ENCODE results near the gene ROBO2.

Gene ROBO2

DNA sequence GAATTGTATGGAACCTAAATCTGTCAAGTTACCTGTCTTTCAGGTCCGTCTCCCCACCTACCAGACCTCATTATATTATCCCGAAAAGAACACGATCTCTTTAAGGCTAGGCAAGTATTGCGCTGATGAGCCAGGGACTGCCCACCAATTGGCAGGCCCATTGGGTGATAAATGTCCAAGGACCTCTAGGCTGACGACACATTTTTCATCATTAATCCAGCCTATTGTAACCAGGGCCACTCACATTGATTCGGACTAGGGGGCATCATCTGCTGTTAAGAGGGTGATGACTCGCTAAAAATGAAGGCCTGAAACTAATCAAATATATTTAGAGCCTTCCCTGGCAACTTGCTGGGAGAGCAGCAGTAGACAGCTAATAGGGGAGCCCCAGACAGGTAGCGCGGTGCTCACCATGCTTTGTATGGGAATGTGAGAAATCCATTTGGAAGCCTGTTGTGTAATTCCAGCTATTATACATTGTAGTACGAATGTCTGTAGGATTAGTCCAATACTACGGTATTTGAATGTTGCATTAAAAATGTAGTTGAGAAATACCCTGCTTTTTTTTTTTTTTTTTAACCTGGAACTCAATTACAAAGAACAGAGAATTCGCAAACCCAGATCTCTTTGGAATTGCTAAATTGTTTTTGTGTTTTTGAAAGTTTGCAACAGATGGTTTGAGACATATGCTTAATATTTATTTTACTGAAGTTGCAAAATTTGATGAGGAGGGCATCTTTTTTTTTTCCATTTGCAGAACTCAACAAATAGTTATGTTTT is 156.1 kb downstream of the ROBO2 start:
- DNase-seq, result no peak

DNA sequence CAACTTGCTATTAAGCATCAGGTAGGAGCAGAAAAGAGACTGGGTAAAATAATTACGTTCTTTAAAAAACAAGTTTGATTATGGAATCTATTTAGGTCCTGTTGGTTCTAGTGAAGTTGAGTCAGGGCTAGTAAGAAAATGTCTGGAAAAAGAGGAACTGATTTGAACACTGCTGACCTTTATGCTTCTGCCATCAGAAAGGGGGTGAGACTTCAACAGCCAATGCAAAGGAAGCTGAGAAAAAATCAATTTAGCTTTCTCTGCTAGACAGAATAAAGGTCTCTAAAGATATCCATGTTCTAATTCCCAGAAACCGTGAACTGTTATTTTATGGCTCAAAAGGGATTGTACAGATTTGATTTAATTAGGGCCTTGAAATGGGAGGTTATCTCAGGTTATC is 157.5 kb downstream of the ROBO2 start:
- DNase-seq, result no peak

DNA sequence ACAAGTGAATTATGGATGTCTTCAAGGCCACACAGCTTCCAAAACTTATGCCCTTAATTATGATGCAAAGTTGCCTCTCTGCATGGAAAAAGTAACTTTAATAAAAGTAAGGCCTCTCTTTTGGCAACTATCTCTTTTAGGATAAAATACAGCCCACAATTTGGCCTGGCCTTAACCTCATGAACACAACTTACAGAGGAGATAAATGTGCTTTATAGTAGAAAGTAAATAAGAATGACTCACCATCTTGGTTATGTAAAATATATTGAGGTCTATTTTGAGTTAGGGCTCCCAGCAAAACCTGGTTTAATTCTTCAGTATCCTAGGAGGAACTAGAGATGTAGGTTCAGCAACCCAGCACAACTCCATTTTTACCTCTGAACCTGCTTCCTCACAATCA is 164.0 kb downstream of the ROBO2 start:
- DNase-seq, result no peak

DNA sequence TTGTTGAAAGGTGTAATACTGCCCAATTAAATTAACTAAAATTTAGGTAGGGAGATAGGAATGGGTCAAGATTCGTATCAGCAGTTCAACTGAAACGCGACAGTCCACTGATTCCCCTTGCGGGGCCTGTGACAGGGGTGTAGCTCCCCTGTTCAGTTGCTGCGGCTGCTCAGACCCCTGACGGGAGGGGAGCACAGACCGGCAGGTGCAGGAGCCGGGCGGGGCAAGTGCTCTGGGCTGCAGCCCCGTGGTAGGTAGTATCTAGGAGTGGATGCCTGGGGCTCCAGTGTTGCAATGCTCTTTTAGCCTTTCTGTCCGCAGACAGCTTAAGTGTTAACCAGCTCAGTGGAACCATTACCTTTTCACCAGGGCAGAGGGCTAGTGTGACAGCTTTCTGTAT is 164.9 kb downstream of the ROBO2 start:
- DNase-seq, result no peak

DNA sequence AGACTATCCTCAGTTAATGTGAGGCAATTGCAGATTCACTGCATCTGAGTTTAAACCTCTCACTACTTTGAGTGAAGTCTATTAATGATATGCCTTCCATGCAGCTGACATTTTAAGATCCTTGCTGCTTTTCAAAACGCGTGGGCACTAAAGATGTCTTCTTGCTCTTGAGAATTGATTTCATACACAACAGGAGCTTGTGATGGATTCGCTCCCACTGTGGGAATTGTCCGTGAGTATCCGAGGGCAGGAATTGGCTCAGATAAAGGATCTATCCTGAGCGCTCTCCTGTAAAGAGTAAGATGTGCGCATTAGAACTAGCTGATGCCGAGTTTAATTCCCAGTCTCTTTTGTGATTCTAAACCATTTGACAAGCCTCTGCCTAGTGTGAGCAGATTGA is 167.9 kb downstream of the ROBO2 start:
- no peak for DNase-seq

DNA sequence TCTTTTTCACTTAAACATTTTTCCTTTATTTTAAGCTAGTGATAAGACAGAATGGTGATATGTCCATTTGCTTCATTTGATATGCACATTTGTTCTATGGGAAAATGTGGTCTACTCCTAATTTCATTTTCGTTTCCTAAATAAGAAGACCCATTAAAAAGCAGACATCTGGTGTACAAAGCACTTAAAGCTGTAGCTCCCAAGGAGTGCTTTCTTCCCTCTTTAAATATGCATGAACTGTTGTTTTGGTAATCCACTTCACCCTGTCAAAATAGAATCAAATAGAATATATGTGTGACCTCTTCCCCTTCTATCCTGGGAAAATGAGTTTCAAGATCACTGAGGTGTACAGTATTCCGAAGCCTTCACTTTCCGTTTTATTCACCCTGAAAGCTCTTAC is 182.8 kb downstream of the ROBO2 start:
- DNase-seq, result peak; percentile 59

DNA sequence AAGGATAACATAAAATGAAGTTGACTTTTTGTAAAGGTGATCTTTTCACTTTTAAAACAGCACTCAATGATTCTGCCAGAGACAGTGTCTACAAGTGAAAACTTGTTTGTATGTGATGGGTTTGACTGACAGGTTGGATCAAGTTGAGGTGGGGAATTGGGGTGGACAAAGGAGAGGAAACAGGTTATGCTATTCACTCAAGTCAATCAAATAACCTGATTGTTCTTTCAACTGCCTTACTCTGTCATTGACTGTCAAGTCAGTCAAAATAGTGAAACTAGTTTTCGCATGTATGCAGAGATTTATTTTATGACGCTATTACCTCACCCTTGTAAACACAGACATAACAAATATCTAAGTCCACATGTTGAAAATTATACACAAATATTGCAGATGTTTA is 187.7 kb downstream of the ROBO2 start:
- DNase-seq, result no peak

DNA sequence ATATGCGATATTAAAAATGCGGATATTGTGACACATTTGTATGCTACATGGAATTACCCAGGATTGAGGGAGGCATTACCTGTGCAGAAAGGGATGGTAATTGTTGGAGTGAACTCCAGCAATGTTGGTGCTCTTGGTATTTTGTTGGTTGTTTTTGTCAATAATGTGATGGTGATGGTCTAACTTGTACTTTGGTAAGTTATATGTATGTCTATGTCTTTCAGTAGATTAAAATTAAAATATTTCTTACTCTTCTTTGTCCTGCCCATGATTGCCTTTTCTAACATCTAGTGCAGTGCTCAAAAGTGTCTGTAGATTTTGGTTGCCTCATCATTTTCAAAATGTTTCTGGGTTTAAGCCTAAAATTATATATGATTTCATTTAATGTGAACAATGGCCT is 192.7 kb downstream of the ROBO2 start:
- DNase-seq, result no peak

DNA sequence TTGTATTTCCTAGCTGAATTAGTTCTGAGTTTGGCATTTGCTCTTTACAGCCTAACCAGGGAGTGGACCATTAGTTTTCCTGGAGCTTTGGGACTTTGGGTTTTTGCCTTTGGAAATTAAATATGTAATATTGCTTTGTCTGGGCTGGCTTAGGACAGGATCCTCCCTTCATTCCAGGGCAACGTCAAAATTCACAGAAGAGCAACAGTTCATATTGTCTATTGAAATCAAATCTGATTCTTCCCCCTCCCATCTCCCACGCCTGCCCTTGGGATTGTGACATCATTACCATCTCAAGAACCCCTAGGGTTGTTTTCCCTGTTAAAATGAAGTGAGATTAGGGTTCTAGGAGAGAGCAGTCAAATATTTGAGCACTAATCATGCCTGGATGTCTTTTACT is 194.1 kb downstream of the ROBO2 start:
- no peak for DNase-seq

DNA sequence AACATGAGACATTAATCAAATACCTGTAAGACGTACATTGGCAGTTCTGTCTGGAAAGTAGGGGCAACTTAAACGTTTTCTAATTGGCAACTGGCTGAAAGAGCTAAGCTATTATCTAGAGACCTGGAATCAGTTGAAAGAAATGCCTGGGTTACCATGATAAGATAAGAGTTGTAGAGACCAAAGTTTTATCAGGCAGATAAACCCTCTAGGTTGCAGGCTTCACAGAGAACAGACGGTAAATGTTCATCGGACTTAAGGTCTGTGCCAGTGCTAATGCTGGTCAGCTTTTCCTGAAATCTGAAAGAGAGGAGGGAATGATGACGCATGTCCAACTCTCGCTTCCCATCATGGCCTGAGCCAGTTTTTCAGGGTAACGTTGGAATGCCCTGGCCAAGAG is 196.2 kb downstream of the ROBO2 start:
- no peak for DNase-seq

DNA sequence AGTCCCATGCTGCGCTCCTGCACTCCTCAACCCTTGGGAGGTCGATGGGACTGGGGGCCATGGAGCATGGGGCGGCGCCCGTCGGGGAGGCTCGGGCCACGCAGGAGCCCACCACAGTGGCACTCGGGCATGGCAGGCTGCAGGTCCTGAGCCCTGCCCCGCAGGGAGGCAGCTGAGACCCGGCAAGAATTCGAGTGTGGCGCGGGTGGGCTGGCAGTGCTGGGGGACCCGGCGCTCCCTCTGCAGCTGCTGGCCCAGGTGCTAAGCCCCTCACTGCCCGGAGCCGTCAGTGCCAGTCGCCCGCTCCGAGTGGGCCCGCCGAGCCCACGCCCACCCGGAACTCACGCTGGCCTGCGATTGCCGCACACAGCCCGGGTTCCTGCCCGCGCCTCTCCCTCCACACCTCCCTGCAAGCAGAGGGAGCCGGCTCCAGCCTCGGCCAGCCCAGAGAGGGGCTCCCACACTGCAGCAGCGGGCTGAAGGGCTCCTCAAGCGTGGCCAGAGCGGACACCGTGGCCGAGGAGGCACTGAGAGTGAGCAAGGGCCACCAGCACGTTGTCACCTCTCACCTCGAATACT is 200.3 kb downstream of the ROBO2 start:
- DNase-seq, result no peak

DNA sequence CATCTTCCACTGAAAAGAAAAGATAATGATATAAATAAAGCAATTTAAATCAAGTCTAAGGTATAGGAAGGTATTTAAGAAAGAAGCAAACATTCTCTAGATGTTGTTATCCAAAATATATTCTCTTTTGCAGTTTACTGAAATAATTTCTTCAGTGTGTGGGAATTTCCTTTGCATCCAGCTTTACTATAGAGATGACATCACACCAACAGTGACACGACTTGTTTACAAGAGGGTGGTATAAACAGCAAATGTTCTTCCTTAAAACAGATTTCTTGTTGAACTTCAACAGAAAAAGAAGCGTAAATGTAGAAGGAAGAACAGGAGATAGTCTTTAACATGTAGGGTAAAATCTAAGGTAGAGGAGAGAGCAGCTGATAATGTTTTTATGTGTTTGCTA is 202.5 kb downstream of the ROBO2 start:
- DNase-seq, result no peak

DNA sequence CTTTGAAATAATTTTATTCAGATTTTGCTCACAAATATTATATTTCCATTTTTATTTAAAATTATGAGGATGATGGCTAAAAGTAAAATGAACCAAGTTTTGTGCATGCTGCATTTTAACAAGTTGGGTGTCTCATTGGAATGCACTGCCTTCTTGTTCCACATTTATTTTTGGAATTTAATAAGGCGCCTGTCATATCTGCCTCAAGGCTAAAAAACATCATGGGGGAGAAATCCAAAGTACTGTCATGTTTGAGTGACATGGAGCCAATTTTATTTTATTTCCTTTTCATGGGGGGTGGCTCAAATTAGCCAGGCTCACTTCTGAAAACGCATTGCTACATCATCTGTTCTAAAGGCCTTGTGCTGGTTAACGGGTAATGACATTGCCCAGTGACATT is 205.1 kb downstream of the ROBO2 start:
- DNase-seq, result no peak

DNA sequence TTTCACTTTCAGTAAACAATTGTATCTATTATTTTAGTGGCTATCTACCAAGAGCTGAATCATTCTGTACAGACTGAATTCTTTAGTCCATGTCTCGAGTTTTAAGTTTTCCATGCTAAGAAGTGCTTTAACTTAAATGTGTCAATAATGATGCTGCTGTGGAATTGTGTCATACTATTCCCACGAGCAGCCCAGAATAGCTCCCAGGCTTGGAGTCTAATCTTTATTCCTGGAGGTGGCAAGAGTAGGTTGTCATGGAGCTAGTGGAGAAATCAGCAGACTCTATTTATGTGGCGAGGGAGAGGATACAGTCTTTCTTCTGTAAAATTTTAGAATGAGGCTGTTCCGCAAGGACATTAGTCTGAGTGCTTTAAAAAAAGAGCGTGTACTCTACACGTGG is 207.2 kb downstream of the ROBO2 start:
- no peak for DNase-seq

DNA sequence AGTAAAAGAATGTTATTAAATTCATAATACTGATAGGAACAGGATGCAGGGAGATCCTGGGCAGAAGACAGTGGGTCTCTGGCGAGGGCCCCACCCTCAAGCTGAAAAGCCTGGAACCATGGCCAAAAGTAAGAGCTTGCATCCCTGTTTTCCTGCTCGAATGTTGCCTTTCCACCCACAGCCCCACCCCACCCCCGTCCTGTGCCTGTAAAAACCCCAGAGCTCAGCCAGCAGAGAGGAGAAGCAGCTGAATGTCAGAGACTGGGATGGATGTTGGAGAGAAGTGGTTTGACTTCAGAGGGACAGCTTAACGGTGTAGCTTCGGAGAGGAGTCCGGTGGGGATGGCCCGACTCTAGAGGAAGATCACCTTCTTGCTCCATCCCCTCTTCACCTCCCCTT is 207.9 kb downstream of the ROBO2 start:
- no peak for DNase-seq

DNA sequence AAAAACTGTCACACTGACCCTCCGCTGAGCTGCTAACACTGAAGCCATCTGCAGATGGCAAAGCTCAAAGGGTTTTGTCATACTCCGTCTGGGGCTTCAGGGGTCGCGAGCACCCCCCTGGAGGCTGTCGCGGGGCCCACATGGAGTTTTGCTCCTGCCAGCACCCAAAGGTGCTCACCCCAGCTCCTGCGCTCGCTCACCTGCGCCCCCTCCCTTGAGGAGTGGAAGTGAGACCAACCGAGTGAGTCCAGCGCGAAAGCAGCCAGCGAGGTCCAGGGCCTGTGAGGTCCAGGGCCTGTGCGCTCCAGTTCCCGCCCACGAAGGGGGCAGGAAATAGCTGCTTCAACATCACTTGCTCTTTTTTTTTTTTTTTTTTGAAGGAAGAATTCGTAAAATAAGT is 208.5 kb downstream of the ROBO2 start:
- DNase-seq, result no peak

DNA sequence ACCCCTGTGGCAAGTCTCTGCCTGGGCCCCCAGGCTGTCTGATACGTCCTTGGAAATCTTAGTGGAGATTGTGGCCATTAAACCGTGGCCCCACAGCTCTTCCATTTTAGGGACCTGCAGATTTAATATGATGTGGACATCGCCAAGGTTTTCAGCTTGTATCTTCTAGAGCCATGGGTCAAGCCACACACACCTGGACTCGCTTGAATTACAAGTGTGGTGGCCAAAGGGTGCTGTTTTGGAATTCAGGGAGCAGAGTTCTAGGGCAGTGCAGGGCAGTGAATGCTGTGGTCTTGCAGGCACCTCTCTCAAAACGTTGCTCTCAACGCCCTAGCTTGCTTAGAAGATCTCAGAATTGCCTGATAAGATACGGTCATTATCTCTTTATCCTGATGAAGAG is 211.2 kb downstream of the ROBO2 start:
- no peak for DNase-seq

DNA sequence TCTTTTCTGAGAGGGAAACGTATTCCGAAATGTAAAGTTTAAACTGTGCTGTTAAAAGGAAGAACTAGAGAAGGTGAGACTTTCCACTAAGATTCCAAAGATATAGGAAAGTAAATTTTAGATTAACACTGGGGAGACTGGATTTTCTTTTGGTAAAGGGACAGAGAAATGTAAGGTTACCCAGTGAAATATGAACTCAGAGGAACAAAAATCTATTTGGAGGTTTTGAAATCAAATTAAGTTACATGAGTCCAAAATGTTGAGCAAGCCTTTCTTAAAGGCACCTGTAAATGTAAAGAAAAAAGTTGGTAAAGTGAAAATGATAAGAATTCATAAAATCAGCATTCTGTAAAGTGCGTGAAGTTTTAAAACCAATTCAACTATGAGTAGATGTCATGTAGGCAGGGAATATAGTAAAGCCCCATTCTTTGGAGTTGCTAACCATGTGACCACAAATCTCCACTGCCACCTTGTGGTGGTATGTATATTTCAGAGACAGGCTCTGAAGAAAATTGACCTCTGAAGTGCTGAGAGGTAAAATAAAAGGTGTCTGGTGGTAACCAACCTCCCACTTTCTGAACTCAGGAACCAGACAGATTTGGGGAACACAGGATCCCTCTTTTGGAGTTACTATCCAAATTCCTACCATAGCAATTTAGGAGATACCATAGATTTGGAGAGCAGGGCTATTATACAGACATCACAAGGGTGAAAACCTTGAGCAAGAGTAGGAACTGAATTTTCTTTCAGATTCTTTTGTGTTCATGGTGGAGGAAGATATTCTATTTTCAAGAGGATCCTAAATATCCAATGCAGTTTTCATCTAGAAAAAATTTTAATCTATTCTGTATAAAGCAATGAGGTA is 215.3 kb downstream of the ROBO2 start:
- peak; percentile 18 for DNase-seq

DNA sequence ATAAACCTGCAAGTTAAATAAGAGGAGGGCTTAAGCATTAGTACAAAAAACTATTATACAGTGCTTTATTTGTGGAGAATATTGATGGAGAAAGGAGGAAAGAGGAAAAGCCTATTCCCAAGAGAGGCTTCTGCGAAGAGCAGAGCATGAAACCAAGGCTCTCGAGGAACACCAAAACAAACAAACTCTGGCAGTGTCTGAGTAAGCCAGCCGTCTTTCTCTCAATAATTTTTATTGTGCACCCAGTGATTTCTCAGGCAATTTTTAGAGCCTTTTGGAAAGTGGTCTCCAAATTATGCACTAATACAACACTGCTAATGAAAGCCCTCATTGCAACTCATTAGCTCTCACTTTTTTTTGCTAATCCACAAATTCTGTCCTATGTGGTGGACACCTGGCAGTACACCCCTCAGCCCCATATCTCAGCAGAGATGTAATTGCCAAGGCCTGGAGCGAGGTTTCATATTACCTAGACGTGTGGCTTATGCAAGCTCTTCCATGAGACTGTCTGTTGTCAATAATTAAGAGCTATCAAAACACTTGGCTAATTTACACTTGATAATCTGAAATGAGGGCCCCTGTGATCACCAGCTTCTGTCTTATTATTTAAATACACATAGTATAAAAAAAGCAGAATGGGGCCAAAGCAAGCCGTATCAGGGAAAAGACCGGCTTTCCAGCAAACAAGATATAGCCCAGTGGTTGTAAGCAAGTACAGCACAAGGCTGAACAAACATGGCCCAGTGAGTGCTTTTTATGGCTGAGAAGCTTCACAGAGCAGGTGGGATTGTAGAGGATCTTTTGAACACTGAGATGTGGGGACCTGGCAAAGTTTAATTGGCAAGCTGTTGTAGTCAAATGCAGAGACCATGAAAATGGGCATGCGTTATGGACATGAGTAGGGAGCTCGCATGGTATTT is 216.9 kb downstream of the ROBO2 start:
- peak; percentile 57 for DNase-seq

DNA sequence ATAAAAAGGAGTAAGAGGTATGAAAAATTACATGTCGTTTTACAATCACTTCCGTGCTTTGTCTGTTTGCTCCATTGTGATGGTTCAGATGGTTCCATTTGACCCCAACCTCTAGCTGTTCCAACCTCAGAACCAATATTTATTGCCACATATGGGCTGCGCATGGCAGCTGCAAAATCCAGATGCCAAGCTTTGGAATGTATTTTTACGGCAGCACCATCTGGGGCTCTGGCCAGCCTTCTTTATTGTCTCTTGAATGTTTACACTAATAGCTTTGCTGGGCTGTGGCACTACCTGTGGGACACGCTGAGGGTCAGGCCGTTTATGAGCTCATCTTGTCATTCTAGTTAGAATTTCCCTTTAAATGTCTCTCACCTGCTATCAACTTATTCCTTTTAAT is 219.8 kb downstream of the ROBO2 start:
- no peak for DNase-seq

DNA sequence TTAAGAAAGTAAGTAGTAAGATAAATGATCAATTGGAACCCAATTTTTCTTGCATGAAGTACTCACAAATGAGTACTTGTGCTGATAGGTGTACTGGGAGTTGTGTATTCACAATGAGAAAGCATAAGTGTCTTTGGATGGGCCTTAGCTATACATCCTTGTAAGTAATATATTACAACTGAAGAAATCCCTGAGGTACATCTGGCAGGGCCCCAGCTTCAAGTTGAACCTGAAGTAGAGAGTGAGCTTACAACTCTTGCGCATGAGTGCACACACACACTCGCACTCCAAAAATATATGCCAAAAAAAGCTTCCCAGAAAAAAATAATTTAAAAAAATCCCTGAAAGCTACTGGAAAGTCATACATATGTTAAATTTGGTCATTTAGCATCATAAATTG is 222.5 kb downstream of the ROBO2 start:
- DNase-seq, result no peak

DNA sequence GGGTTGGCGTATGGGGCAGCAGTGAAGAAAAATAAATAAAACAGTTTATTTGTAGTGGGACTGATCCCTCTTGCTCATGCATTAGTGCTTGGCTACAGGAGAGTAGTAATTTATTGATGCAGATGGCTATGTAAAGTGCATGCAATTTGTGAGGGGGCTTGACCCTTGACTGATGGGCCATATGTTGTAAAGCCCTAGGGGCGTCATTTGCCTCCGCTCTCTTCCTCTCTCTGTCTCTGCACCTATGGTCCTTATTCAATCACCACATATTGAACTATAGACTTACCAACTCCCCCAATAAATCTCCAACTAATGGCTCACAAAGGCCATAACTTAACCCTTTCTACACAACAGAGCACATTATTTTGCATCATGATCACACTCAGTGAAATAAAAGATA is 227.7 kb downstream of the ROBO2 start:
- DNase-seq, result no peak

DNA sequence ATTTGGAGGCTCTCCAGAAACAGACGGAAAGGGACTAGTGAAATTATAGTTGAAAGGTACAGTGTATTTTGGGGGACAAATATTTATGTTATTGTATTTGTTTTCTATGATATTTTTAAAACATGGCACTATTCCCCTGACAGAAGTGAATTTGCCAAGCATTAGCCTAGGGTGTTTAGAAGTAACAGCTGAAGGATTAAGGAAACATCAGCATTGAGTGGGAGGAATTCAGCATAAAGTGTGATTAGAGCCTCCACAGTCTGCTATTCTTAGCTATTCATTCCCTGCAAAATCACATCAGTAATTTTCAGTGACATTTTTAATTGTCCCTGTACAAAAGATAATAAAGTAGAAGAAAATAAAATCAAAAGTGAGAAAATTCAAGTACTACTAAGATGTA is 231.4 kb downstream of the ROBO2 start:
- DNase-seq, result no peak

Data from NCI-H187 treated with DMSO at 0.1 percent for 48 hours (cell line).